ENCODE results near the gene SOX10. TPM values are rescaled to one million over a fixed set of nuclear protein-coding genes. Genes with fewer than 3 reads are reported as not detected.

The SOX10 gene
- total RNA-seq, 1 experiment from 2014 or later: not detected

DNA sequence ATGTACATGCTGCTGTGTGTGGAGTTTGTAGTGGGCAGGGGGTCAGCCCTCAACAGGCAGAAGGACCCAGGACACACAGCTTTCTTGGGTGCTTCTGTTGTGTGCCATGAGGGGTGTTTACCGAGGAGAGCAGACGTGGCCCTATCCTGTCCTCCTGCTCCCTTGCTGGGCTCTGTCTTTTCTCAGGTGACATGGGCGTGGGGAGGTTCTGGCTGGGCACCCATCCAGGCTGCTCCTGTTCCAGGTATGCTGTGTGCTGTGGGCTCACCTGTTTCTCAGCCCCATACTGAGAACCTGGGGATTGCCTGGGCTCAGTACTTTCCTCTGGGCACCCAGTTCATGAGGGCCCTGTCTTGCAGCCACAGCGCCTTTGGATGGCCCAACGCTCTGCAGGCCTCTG, 55.0 kb downstream of the SOX10 start:
- no peak overlapping the region for H3K9ac ChIP-seq (ENCODE audit: low read length)
- DNase-seq: no peak
- H2AFZ ChIP-seq (ENCODE audit: low read length): no peak overlapping the region
- H3K9me3 ChIP-seq (ENCODE audit: low read length): no peaks in the 10 kb centered on the region
- H3K4me2 ChIP-seq (ENCODE audit: low read depth, low read length, poor library complexity, severe bottlenecking): no peak overlapping the region
- H3K9me2 ChIP-seq (replicated peaks; ENCODE audit: insufficient read depth, low read length): no peaks in the 10 kb centered on the region
- H3K4me3 ChIP-seq (ENCODE audit: low read length): no peak overlapping the region
- H3K36me3 ChIP-seq (ENCODE audit: insufficient read depth, low read length): peaks cover 6% of the 10 kb centered on the region
- no peaks in the 10 kb centered on the region for H3K27me3 ChIP-seq (ENCODE audit: low read length)
- no peak overlapping the region for H3K27ac ChIP-seq (ENCODE audit: low read length)
- peaks cover 48% of the 10 kb centered on the region for H3K4me1 ChIP-seq (ENCODE audit: low read length)
- 0 out of 2 replicates have a peak, but pooled peaks cover 5% of the 10 kb centered on the region for H4K20me1 ChIP-seq (ENCODE audit: insufficient read depth, low read depth, low read length)
- no peaks in the 10 kb centered on the region for H3K79me2 ChIP-seq (ENCODE audit: low read length)

DNA sequence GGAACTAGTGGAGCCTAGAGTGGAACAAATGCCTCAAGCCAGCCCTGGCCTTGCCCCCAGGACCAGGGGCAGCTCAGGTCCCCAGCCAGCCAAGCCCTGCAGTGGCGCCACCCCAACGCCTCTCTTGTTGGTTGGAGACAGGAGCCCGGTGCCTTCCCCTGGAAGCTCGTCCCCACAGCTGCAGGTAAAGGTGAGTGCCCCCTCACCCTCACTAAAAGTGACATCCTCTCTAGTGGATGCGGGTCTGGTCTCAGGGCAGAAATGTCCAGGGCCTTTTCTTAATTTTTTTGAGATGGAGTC, 56.8 kb downstream of the SOX10 start:
- Histone ChIP-seq H3K27ac (ENCODE audit: low read length) (no peak overlapping the region), H3K4me2 (ENCODE audit: low read depth, low read length, poor library complexity, severe bottlenecking) (no peak overlapping the region), H3K36me3 (ENCODE audit: insufficient read depth, low read length) (peaks cover 3% of the 10 kb centered on the region; the same call in 1 of the 2 replicates), H3K9ac (ENCODE audit: low read length) (no peak overlapping the region), H3K4me1 (ENCODE audit: low read length) (peaks cover 38% of the 10 kb centered on the region), H3K4me3 (ENCODE audit: low read length) (no peak overlapping the region), H3K27me3 (ENCODE audit: low read length) (no peaks in the 10 kb centered on the region), H2AFZ (ENCODE audit: low read length) (no peak overlapping the region), H3K9me3 (ENCODE audit: low read length) (no peaks in the 10 kb centered on the region), H4K20me1 (ENCODE audit: insufficient read depth, low read depth, low read length) (no peaks in the 10 kb centered on the region), H3K79me2 (ENCODE audit: low read length) (no peaks in the 10 kb centered on the region), H3K9me2 (replicated peaks; ENCODE audit: insufficient read depth, low read length) (no peaks in the 10 kb centered on the region)
- no peak for DNase-seq

DNA sequence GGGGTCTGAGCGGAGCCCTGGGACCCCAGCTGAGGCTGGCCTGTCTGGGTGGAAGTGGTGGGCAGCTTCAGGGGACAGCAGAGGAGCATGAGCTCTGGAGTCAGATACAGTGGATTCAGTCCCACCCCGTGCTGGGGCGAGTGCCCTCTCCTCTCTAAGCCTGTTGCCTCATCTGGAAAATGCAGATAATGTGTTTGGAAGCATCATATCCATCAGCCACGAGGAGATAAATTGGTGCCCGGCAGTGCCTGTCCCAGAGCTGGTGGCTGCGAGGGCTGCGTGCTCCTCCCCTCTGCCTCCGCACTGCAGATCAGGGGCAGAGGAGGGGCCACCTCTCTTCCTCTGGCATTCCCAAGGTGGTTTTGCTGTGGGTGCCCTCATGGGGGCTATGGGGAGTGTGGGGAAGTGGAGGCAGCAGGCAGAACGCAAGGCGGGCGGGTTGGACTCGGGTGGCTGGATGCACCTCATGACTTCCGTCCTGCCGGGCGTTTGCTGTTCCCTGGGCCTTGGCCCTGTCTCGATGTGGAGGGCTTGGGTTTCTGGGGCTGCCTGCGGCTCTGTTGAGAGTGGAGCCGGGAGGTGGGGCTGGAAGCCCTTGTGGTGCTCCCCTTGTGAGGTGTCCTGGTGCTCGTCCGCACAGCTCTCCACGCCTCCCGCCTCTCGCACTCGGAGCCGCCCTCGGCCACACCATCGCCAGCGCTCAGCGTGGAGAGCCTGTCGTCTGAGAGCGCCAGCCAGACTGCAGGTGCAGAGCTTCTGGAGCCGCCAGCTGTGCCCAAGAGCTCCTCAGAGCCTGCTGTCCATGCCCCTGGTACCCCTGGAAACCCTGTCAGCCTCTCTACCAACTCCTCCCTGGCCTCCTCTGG, 57.4 kb downstream of the SOX10 start:
- Histone ChIP-seq H3K27ac (ENCODE audit: low read length) (no peak overlapping the region), H4K20me1 (ENCODE audit: insufficient read depth, low read depth, low read length) (no peaks in the 10 kb centered on the region)

DNA sequence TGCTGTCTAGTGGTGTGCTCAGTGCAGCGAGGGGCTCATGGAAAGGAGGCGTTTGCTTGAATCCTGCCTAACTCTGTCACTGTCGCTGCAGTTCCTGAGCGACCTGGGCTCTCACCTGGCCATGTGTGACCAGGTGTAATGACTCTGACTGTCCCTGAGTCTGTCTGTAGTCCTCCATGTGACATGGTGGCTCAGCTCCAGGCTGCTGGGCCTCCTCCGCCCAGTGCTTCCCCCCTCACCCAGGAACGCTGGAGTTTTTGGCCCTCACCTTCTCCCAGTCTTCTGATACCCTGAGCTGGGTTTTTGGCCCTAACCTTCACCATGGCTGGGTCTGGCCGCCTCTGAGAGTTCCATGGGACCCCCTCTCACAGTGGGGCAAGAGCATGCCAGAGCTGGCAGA, 58.0 kb downstream of the SOX10 start:
- Histone ChIP-seq H3K4me1 (ENCODE audit: low read length) (peaks cover 26% of the 10 kb centered on the region), H3K36me3 (ENCODE audit: insufficient read depth, low read length) (no peaks in the 10 kb centered on the region; the same call in 1 of the 2 replicates), H3K79me2 (ENCODE audit: low read length) (no peaks in the 10 kb centered on the region), H3K4me3 (ENCODE audit: low read length) (no peak overlapping the region), H3K9me2 (replicated peaks; ENCODE audit: insufficient read depth, low read length) (no peaks in the 10 kb centered on the region), H3K27me3 (ENCODE audit: low read length) (no peaks in the 10 kb centered on the region), H3K27ac (ENCODE audit: low read length) (no peak overlapping the region), H2AFZ (ENCODE audit: low read length) (no peak overlapping the region), H4K20me1 (ENCODE audit: insufficient read depth, low read depth, low read length) (no peaks in the 10 kb centered on the region), H3K9me3 (ENCODE audit: low read length) (no peaks in the 10 kb centered on the region), H3K4me2 (ENCODE audit: low read depth, low read length, poor library complexity, severe bottlenecking) (no peak overlapping the region), H3K9ac (ENCODE audit: low read length) (no peak overlapping the region)
- DNase-seq: no peak

More for the DNA sequence above, 57.4 kb downstream of the SOX10 start:
- Histone ChIP-seq H3K9me3 (ENCODE audit: low read length) (no peaks in the 10 kb centered on the region), H2AFZ (ENCODE audit: low read length) (no peak overlapping the region), H3K4me3 (ENCODE audit: low read length) (no peak overlapping the region), H3K9me2 (replicated peaks; ENCODE audit: insufficient read depth, low read length) (no peaks in the 10 kb centered on the region), H3K36me3 (ENCODE audit: insufficient read depth, low read length) (no peaks in the 10 kb centered on the region; the same call in 1 of the 2 replicates), H3K9ac (ENCODE audit: low read length) (no peak overlapping the region), H3K79me2 (ENCODE audit: low read length) (no peaks in the 10 kb centered on the region), H3K27me3 (ENCODE audit: low read length) (no peaks in the 10 kb centered on the region), H3K4me2 (ENCODE audit: low read depth, low read length, poor library complexity, severe bottlenecking) (no peak overlapping the region), H3K4me1 (ENCODE audit: low read length) (peaks cover 32% of the 10 kb centered on the region)
- no peak for DNase-seq

DNA sequence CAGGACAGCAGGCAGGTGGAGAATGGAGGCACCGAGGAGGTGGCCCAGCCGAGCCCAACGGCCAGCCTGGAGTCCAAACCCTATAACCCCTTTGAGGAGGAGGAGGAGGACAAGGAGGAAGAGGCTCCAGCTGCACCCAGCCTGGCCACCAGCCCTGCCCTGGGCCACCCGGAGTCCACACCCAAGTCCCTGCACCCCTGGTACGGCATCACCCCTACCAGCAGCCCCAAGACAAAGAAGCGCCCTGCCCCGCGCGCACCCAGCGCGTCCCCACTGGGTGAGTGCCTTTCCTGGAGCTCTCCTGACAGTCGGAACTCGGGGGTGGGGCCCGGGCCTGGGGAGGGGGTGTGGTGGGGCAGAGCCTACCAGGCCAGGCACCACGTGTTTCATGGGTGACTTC, 58.6 kb downstream of the SOX10 start:
- Histone ChIP-seq H3K79me2 (ENCODE audit: low read length) (no peaks in the 10 kb centered on the region), H4K20me1 (ENCODE audit: insufficient read depth, low read depth, low read length) (no peaks in the 10 kb centered on the region), H3K4me3 (ENCODE audit: low read length) (no peak overlapping the region), H3K9me3 (ENCODE audit: low read length) (no peaks in the 10 kb centered on the region), H2AFZ (ENCODE audit: low read length) (no peak overlapping the region), H3K9ac (ENCODE audit: low read length) (no peak overlapping the region), H3K36me3 (ENCODE audit: insufficient read depth, low read length) (no peaks in the 10 kb centered on the region; the same call in 1 of the 2 replicates), H3K9me2 (replicated peaks; ENCODE audit: insufficient read depth, low read length) (no peaks in the 10 kb centered on the region), H3K4me2 (ENCODE audit: low read depth, low read length, poor library complexity, severe bottlenecking) (no peak overlapping the region), H3K27ac (ENCODE audit: low read length) (no peak overlapping the region), H3K4me1 (ENCODE audit: low read length) (peaks cover 20% of the 10 kb centered on the region), H3K27me3 (ENCODE audit: low read length) (no peaks in the 10 kb centered on the region)
- no peak for DNase-seq

DNA sequence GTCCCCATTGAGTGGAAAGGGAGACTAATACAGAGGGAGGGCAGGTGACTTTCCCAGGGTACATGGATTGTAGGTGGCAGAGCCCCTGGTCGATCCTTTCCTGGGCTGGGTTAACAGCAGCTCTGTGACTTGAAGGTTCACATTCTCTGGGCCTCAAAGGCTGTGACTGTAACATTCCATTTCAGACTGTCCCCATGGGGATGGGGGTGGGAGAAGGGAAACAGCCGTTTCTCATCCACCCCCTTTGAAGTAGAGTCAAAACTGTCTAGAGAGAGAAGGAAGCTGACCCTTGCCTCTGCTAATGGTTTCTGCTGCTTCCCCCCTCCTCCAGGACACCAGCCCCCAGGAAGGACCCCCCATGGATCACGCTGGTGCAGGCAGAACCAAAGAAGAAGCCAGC, 59.0 kb downstream of the SOX10 start:
- no peak for DNase-seq
- Histone ChIP-seq H3K27me3 (ENCODE audit: low read length) (no peaks in the 10 kb centered on the region), H3K79me2 (ENCODE audit: low read length) (no peaks in the 10 kb centered on the region), H3K9me3 (ENCODE audit: low read length) (no peaks in the 10 kb centered on the region), H3K4me3 (ENCODE audit: low read length) (no peak overlapping the region), H3K27ac (ENCODE audit: low read length) (no peak overlapping the region), H2AFZ (ENCODE audit: low read length) (no peak overlapping the region), H4K20me1 (ENCODE audit: insufficient read depth, low read depth, low read length) (no peaks in the 10 kb centered on the region), H3K9me2 (replicated peaks; ENCODE audit: insufficient read depth, low read length) (no peaks in the 10 kb centered on the region), H3K4me2 (ENCODE audit: low read depth, low read length, poor library complexity, severe bottlenecking) (no peak overlapping the region), H3K9ac (ENCODE audit: low read length) (no peak overlapping the region), H3K4me1 (ENCODE audit: low read length) (peaks cover 16% of the 10 kb centered on the region), H3K36me3 (ENCODE audit: insufficient read depth, low read length) (no peaks in the 10 kb centered on the region; the same call in 1 of the 2 replicates)

DNA sequence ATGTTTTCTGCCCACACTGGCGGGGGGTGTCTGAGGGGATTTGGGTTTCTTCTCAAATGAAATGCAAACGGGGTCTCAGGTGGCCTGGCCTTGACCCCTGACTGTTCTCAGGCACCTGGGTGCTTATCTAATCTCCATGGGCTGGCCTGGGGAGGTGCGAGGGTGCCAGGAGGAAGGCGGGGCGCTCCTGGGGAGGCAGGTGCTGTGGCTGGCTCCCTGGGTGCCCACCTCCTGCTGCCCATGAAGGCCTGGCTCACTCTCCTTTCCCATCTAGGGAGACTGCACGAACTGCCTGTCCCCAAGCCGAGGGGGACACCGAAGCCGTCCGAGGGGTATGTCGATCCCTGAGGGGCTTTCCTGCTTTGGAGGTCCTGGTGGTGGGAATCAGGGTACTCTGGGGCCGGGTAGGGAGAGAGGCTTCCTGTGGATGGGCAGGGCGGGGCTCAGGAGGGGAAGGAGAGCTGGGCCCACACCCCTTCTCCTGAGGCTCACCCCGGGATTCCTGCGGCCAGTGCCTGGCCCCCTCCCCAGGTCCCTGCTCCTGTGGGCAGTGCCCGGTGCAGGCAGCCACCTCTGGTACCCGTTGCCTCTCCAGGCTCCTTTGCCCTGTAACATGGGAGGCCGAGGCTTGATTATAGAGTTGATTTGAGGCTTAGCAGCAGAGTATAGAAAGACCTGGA, 59.8 kb downstream of the SOX10 start:
- H3K9me3 ChIP-seq (ENCODE audit: low read length): no peaks in the 10 kb centered on the region
- no peak overlapping the region for H3K4me3 ChIP-seq (ENCODE audit: low read length)
- H3K27me3 ChIP-seq (ENCODE audit: low read length): no peaks in the 10 kb centered on the region
- H3K4me2 ChIP-seq (ENCODE audit: low read depth, low read length, poor library complexity, severe bottlenecking): no peak overlapping the region
- DNase-seq: no peak
- H3K36me3 ChIP-seq (ENCODE audit: insufficient read depth, low read length): no peaks in the 10 kb centered on the region; the same call in 1 of the 2 replicates
- no peak overlapping the region for H3K9ac ChIP-seq (ENCODE audit: low read length)
- H3K9me2 ChIP-seq (replicated peaks; ENCODE audit: insufficient read depth, low read length): no peaks in the 10 kb centered on the region
- H3K79me2 ChIP-seq (ENCODE audit: low read length): no peaks in the 10 kb centered on the region
- H3K4me1 ChIP-seq (ENCODE audit: low read length): peaks cover 7% of the 10 kb centered on the region
- H2AFZ ChIP-seq (ENCODE audit: low read length): no peak overlapping the region
- no peaks in the 10 kb centered on the region for H4K20me1 ChIP-seq (ENCODE audit: insufficient read depth, low read depth, low read length)
- no peak overlapping the region for H3K27ac ChIP-seq (ENCODE audit: low read length)

DNA sequence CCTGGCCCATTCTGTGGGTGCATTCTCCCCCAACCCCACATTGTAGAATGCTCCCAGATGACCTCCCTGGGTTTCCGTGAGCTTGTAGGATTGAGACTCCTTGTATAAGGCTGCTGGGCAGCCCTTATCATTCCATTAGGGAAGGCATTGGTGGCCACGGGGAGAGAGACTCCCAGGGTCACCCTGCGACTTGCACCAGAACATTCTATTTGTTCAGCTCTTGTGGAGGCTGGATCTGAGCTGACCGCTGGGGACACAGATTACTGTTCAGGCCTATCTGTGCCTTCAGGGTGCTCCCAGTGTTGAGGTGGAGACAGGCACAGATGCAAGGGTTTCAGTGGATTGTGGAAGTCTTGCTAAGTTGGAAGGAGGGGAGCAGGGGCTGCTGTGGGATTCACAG, 60.4 kb downstream of the SOX10 start:
- Histone ChIP-seq H3K4me3 (ENCODE audit: low read length) (no peak overlapping the region), H3K27ac (ENCODE audit: low read length) (no peak overlapping the region), H3K9me2 (replicated peaks; ENCODE audit: insufficient read depth, low read length) (no peaks in the 10 kb centered on the region), H2AFZ (ENCODE audit: low read length) (no peak overlapping the region), H3K36me3 (ENCODE audit: insufficient read depth, low read length) (no peaks in the 10 kb centered on the region; the same call in 1 of the 2 replicates), H3K27me3 (ENCODE audit: low read length) (no peaks in the 10 kb centered on the region), H4K20me1 (ENCODE audit: insufficient read depth, low read depth, low read length) (no peaks in the 10 kb centered on the region), H3K9me3 (ENCODE audit: low read length) (no peaks in the 10 kb centered on the region), H3K4me1 (ENCODE audit: low read length) (peaks cover 7% of the 10 kb centered on the region), H3K79me2 (ENCODE audit: low read length) (no peaks in the 10 kb centered on the region), H3K9ac (ENCODE audit: low read length) (no peak overlapping the region), H3K4me2 (ENCODE audit: low read depth, low read length, poor library complexity, severe bottlenecking) (no peak overlapping the region)
- no peak for DNase-seq

All from Karpas-422 (cell line).